ENCODE measurements around the gene SMIM26.
A peak's percentile ranks its signal among the peaks of the same experiment; 100 is the strongest.

SMIM26 gene

GRCh38 chr20:18585134-18585533 is 17.9 kb downstream of the SMIM26 start:
- no peak for DNase-seq (ENCODE audit: low read depth)

DNA sequence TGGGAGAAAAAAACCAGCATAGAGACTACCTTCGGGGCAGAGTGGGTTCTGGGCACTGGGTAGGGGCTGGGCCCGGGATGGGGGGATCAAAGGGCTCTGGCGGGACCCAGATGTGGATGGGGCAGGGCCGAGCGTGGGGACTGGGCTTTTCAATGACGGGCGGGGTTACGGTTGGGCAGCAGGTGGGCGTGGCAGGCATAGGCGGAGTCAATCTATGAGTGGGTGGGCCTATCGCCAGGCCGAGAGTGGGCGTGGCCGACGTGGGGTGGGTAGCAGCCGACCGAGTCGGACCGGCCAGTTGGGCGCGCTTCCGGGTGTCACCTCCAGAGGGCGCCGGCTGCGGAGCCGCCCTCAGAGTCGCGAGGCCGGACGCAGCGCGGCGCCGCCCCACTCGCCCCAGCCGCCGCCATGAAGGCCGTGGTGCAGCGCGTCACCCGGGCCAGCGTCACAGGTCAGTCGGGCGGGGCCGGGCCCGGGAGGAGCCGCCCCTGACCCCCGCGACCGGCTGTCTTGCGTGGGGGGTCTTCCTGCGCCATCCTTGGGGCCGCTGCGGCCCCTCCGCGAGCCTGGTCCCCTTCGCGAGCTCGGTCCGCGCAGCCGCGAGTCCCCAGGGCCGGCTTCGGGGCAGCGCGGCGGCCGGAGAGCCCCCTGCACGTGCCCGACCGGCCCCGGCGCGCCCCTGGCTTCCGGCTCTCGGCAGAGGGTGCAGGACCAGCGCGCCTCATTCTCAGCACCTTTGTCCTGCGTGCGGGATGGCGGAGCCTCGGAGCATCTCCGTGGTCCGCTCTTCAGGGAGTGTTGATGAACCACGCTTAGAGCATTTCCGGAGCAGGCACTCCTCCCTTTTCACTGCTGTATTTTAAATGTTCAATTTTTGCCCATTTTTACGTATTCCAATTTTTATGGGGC is 20.7 kb downstream of the SMIM26 start, which contains the start of gene DTD1:
Gene DTD1 (plus strand): TSS at position 390 of the 909 bp plus-strand sequence. CDS start 19 bp downstream, at position 409.
- DNase-seq (ENCODE audit: low read depth), result peak; percentile 81

DNA sequence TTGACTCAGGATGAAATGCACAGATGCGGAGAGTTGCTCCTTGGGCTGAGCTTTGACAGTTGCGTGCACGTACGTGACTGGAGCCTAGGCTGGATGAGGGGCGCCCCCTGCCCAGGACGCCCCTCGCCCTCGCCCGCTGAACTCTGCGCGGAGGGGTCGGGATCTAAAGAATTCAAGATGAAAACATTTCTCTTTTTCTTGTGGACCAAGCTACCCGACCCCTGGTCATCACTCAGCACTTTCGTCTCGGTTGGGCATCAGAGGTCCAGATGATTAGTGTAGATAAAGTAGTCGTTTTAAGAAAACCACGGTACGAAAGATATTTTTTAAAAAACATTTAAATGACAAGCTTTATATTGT is 21.3 kb downstream of the SMIM26 start:
- no peak for DNase-seq (ENCODE audit: low read depth)

GRCh38 chr20:18589941-18590674 is 22.9 kb downstream of the SMIM26 start:
- no peak for DNase-seq (ENCODE audit: low read depth)

GRCh38 chr20:18596270-18596669 is 29.0 kb downstream of the SMIM26 start:
- no peak for DNase-seq (ENCODE audit: low read depth)

DNA sequence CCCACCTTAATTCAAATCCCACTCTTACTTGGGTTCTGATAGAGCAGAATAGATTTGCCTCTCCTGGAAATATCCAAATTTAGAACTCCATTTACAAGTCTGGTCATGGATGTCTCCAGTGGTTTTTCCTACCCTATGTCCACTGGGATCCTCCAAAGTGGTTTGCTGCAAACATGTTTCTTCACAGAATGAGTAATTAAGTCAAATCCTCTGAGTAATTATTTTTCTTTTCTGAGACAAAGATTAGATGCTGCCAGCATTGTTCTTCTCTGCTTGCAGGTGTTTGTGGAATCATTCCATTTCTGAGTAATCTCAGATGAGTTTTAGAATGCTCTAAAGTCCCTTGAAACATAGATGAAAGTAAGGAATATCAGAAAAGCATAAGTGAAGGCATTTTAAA is 42.5 kb downstream of the SMIM26 start:
- no peak for DNase-seq (ENCODE audit: low read depth)

- DNase-seq (ENCODE audit: low read depth), result no peak
These were observed 44.3 kb downstream of the SMIM26 start for GRCh38 chr20:18611492-18611891.

- no peak for DNase-seq (ENCODE audit: low read depth)
These were observed 46.3 kb downstream of the SMIM26 start for GRCh38 chr20:18613553-18613952.

DNA sequence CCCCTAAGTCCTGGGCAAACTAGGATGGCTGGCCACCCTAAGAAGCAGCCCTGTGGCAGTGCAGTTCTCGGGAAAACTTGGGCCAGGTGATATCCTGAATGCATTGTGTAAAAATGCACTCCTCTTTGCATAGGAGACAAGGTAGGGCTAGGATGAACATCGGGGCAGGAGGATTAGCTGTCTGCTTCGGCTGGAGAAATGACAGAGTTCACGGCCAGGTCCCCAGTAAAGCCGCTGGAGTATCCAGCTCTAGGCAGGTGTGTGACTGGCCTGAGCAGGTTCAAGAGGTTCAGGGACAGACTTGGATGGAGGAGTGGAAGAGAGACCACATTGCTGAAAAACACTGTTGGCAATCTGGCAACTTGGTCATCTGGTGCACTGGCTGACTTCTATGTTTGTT is 47.0 kb downstream of the SMIM26 start:
- no peak for DNase-seq (ENCODE audit: low read depth)

DNA sequence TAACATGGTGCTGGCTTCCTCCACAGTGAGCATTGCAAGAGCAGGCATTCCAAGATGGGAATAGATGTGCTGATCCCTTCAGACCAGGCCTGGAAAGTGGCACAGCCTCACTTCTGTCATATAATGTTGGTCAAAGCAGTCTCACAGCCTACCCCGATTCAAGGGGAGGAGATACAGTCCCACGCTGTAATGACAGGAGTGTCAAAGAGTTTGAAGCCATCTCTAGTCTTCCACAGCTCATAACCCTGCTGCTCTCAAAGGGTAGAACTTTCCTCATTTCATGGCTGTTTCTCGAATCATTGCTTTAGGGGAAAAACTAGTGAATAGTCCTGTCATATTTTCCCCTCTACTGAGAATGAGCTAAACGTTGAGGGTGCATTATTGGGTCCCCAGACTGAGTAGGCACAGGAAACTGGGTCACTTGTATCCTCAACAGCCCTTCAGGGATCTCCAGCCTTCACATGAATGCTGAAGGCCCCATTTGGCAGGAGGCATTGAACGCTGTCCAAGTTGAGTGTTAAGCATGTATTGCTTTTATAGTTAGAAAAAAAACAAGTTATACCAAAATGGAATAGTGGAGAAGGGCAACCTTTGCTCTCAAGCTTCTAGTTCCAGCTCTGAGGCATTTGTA is 47.9 kb downstream of the SMIM26 start:
- peak; percentile 12 for DNase-seq (ENCODE audit: low read depth)
